Measurements from ENCODE around the gene TMEM212. TPM values are rescaled to one million over a fixed set of nuclear protein-coding genes. Genes with fewer than 3 reads are reported as not detected.
"Not testable (repeated sequence)": the region's sequence is repeated elsewhere in the genome, so short reads cannot be mapped to it uniquely, and the experiment has no call there.

TMEM212 gene
- total and polyA plus RNA-seq, 9 of the 15 experiments (the other 6 are each of a cell fraction or from before 2014, with no cell fraction given): not detected

GRCh38 chr3:171814662-171815061 lies 28.5 kb upstream of the TMEM212 start:
- H3K9me3 ChIP-seq (replicated peaks; ENCODE audit: control insufficient read depth, insufficient read depth, low read depth, low read length); DNase-seq (ENCODE audit: extremely low read depth in 1 of 4, low spot score in 3 of 4); in situ Hi-C loops (cut with MboI); H3K4me3 ChIP-seq; ATAC-seq; H4K20me1 ChIP-seq (replicated peaks; ENCODE audit: control insufficient read depth, insufficient read depth, low read length); H2AFZ ChIP-seq (ENCODE audit: low read depth, low read length); CTCF ChIA-PET (ENCODE audit: low intra/inter-chr PET ratio); H3K9ac ChIP-seq (ENCODE audit: insufficient read depth in 1 of 2, low read depth in 2 of 2, low read length in 2 of 2); H3K27me3 ChIP-seq (ENCODE audit: control insufficient read depth in 2 of 2, insufficient read depth in 2 of 2, low read length in 2 of 2); H3K27ac ChIP-seq (ENCODE audit: extremely low read depth, low read depth, low read length); H3K36me3 ChIP-seq (ENCODE audit: control insufficient read depth, insufficient read depth, low read length); H3K4me2 ChIP-seq (ENCODE audit: insufficient read depth, low read length); BruUV-seq (replicated peaks); FAIRE-seq; H3K9me1 ChIP-seq (ENCODE audit: control insufficient read depth, insufficient read depth, low read length): not testable (repeated sequence)
- TF ChIP-seq TCF15 (CRISPR knock-in tag; IDR thresholded peaks at IDR 0.05): 0 out of 2 replicates have a peak, but pooled peaks have one; percentile 14
- 0 out of 2 replicates have a peak, but pooled peaks have one; percentile 56 for TF ChIP-seq ADNP (tag; IDR thresholded peaks at IDR 0.05)
- TF ChIP-seq ZNF449 (CRISPR knock-in tag; IDR thresholded peaks at IDR 0.05): 0 out of 2 replicates have a peak, but pooled peaks have one; percentile 37
- peak; percentile 14; the same call in 1 of the 2 replicates for TF ChIP-seq NFIC (IDR thresholded peaks at IDR 0.05)
- peak; percentile 13 for TF ChIP-seq RBM25 (IDR thresholded peaks at IDR 0.05; ENCODE audit: low read depth, low read length, severe bottlenecking)
- TF ChIP-seq KDM1A (IDR thresholded peaks at IDR 0.05): peak in 1 of 2 experiments; percentile 72; a peak in 2 of 4 replicates
- peak; percentile 85 for TF ChIP-seq BCOR (IDR thresholded peaks at IDR 0.05)
- peak; percentile 87 for TF ChIP-seq ZNF146 (CRISPR knock-in tag; IDR thresholded peaks at IDR 0.05; ENCODE audit: unreplicated experiment)
- peak; percentile 72; the same call in 1 of the 2 replicates for TF ChIP-seq SMARCA5 (IDR thresholded peaks at IDR 0.05)
- peak; percentile 20; the same call in 1 of the 2 replicates for TF ChIP-seq HDAC2 (IDR thresholded peaks at IDR 0.05)
- Histone ChIP-seq H3K79me2 (ENCODE audit: control insufficient read depth, insufficient read depth, low read length) (peaks cover 13% of the 10 kb centered on the region; the same call in 2 of the 3 replicates), H3K4me1 (replicated peaks in 1 of 2; ENCODE audit: control insufficient read depth in 2 of 2, insufficient read depth in 2 of 2, low read length in 2 of 2) (peaks cover 13 to 35% of the 10 kb centered on the region in 2 experiments)
- intact Hi-C loops (cut with micrococcal nuclease): loop anchor here (5.0 kb wide), 2 partner anchors 148 to 352 kb away; partner anchors contain the start of gene TNIK
- POLR2A ChIA-PET: interaction anchor here (0.6 to 1.6 kb wide), 6 partner anchors 8 to 540 kb away, joined by 3 to 5 read pairs (median 4); no protein-coding TSS in a partner anchor
- WGBS (ENCODE audit: insufficient coverage, low coverage, missing lambda C conversion rate): 86% methylated on average over 6 of the region's 6 CpGs
